Lower leg skin (tissue), 4 donors: ENCODE results near the gene DYRK1A. TPM values are rescaled to one million over a fixed set of nuclear protein-coding genes. Genes with fewer than 3 reads are reported as not detected.

ENCODE experiments used
- DNase-seq, 2 donors: peaks; one replicate each; pipeline ENCODE4 v3.0.0-alpha.2; 2019; ENCODE audit warnings: low spot score in 2 of 2
- H3K4me3 ChIP-seq: fragments of 200-600 bp; sonication (generic); 2 replicates; pipeline ENCODE4 v1.5.1; 2017; ENCODE audit warnings: mild to moderate bottlenecking, low read depth; ENCODE audit not compliant: poor library complexity, severe bottlenecking
- POLR2A ChIP-seq, 2 donors: fragments of 450-650 bp; IDR thresholded peaks; one replicate each; pipeline ENCODE4 v1.6.1; 2016 to 2017; ENCODE audit warnings: antibody characterized with exemption in 2 of 2, mild to moderate bottlenecking in 1 of 2, moderate library complexity in 1 of 2
- WGBS, 2 donors: methylation state at CpG; one replicate each; pipeline ENCODE4 v1.1.5; 2018; 5-methylcytosine and 5-hydroxymethylcytosine counted together
- intact Hi-C: fragments of 100-400 bp; cut with DNase I; formaldehyde crosslinking; loops from one replicate; pipeline ENCODE4 v1.15.0; 2023; ENCODE audit warnings: low total_unique reads
- total RNA-seq, 4 donors: library from RNA; depleted of rRNA; stranded (reverse); fragments of >200 nt; gene quantifications; one replicate each; pipeline ENCODE4 v1.1.0, GENCODE V29; 2016
- TF ChIP-seq, protein P1 (sequence below), 3 donors: fragments of 450-650 bp; IDR thresholded peaks; one replicate each; pipeline ENCODE4 v1.5.1; 2016; ENCODE audit warnings: antibody characterized with exemption in 3 of 3, mild to moderate bottlenecking in 3 of 3, moderate library complexity in 2 of 3

The DYRK1A gene
- total RNA-seq, 4 donors from 2014 or later, result 60.2 to 97.8 (median 79.8) TPM

DNA sequence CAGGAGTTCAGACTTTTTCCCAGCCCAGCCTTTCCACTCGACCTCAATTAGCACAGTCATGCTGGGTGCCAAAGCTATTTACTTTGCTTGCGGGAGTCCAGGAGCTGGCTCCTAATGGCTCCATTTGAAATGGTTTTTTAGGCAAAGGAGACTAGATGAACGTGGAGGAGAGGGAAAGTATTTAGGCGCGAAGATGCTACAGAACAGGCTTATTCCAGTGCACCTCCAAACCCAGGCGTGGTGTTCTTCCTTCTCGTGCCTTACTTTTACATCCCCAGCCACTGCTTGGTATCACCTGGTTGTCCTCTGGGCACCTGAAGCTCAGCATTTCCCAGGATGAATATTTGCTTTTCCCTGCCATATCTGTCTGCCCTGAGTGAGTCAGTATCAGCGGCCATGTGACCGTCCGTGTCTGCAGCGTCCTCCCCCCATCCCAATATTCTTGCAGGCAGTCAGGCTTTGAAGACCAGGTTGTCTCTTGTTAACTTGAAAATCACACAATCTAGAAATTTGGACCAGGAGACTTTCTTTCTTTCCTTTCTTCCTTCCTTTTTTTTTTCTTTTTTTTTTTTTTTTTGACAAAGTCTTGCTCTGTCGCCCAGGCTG, 198.5 kb downstream of the DYRK1A start:
- WGBS, 2 donors, result 63 to 64% methylated on average over 12 of the region's 12 CpGs
- TF ChIP-seq, protein P1, sequence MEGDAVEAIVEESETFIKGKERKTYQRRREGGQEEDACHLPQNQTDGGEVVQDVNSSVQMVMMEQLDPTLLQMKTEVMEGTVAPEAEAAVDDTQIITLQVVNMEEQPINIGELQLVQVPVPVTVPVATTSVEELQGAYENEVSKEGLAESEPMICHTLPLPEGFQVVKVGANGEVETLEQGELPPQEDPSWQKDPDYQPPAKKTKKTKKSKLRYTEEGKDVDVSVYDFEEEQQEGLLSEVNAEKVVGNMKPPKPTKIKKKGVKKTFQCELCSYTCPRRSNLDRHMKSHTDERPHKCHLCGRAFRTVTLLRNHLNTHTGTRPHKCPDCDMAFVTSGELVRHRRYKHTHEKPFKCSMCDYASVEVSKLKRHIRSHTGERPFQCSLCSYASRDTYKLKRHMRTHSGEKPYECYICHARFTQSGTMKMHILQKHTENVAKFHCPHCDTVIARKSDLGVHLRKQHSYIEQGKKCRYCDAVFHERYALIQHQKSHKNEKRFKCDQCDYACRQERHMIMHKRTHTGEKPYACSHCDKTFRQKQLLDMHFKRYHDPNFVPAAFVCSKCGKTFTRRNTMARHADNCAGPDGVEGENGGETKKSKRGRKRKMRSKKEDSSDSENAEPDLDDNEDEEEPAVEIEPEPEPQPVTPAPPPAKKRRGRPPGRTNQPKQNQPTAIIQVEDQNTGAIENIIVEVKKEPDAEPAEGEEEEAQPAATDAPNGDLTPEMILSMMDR (IDR thresholded peaks at IDR 0.05), result no peak
- TF ChIP-seq POLR2A (IDR thresholded peaks at IDR 0.05), result no peak
- no peak overlapping the region for H3K4me3 ChIP-seq
- DNase-seq, result no peak
- intact Hi-C loops, result no loop called here

DNA sequence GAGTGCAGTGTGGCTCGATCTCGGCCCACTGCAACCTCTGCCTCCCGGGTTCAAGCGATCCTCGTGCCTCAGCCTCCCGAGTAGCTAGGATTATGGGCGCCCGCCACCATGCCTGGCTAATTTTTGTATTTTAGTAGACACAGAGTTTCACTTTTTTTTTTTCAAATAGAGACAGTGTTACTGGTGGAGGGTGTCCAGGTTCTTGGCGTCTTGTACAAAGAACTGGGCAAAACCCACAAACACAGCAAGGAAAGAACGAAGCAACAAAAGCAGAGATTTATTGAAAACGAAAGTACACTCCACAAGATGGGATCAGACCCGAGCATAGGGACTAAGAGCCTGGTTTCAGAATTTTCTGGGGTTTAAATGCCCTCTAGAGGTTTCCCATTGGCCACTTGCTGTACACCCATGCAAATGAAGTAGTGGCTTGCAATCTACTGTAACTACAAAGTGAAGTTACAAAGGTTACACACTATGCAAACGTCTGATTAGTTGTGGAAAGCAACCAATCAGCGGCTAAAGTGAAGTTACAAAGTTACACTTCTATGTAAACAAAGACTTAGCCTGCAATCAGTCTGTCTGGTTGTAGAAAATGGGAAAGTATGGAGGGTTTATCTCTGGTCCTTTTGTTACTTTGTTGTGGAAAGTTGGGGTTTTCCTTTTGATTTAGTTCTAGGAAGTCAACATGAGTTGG, 199.1 kb downstream of the DYRK1A start:
- intact Hi-C loops, result no loop called here
- TF ChIP-seq POLR2A (IDR thresholded peaks at IDR 0.05), result no peak
- TF ChIP-seq, protein P1 (IDR thresholded peaks at IDR 0.05), result no peak
- WGBS, 2 donors, result 83 to 85% methylated on average over 14 of the region's 14 CpGs
- H3K4me3 ChIP-seq, result no peak overlapping the region
- DNase-seq, result no peak

DNA sequence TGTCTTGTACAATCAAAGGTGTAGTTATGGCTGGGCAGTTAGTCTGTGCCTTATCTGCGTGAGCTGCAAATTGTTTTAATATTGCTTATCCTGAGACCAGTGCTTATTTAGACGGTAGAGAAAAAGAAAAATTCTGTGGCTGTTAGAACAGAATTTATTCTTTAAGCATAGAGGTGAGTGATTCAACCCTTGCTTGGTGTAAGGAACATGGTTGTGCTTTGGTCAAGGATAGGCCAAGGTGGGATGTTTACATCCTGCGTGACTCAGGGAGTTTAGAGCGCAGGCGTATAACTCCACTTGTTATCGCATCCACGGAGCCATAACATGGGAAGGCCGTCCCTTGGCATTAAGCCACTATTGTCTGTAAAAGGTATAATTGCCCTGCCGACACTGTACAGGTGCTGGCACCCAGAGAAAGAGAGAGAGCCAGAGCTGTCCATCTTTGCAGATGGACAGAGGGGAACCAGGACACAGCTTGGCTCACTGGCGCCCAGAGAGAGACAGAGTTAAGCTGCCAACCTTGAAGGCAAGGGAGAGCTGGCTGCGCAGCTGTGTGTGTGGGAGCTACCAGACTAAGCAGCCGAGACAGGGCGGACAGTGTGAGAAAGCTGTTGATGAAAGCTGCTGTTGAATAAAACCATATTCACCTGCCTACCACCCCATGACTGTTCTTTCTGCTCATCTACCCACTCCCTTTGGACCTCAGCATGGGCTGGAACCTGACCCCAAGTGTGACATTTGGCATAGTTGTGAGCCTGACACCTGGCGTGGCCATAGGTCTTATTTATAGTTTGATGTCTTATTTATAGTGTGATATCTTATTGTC, 200.4 kb downstream of the DYRK1A start:
- intact Hi-C loops, result no loop called here
- 82 to 83% methylated on average over 14 of the region's 14 CpGs for WGBS, 2 donors

DNA sequence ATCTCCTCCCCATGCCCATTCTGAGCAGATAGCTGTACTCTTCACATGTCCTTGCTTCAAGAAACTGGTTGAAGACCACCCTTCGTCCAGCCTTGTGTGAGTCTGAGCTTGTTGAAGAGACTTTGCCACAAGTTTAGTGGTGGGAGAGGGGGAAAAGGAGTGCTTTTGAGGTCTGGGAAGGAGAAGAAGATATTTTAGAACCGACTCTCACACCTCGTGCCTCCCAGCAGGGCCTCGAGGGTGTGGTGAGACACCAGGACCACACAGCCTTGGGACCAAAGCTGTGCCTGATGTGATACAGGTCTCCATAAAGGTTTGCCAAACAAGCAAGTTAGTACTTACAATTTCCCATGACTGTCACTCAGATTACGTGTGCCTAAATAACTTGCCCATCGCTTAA, 201.8 kb downstream of the DYRK1A start:
- WGBS, 2 donors, result 62 to 76% methylated on average over 6 of the region's 6 CpGs
- intact Hi-C loops, result no loop called here
- DNase-seq, result no peak
- no peak overlapping the region for H3K4me3 ChIP-seq
- no peak for TF ChIP-seq POLR2A (IDR thresholded peaks at IDR 0.05)
- TF ChIP-seq, protein P1 (IDR thresholded peaks at IDR 0.05), result no peak

More for the DNA sequence above, 200.4 kb downstream of the DYRK1A start:
- TF ChIP-seq, protein P1 (IDR thresholded peaks at IDR 0.05), result no peak
- TF ChIP-seq POLR2A (IDR thresholded peaks at IDR 0.05), result no peak
- H3K4me3 ChIP-seq, result no peak overlapping the region
- DNase-seq, result no peak

DNA sequence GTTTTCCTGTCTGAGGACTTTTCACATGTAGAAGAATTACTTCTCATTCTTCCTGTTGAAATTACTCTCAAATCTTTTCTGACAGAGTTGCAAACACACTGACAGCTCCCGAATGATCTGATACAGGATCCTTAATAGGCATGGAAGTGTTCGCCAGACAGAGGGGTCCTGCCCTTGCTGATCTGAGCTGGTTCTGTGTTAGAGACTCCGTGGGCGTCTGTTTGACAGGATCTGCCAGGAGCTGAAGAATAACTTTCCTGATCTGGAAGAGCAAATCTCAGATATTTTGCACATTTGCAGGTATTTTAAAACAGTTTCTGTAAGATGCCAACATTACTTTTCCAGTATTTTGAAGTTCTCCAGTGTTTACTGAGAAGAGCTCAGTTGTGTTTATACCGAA, 202.3 kb downstream of the DYRK1A start:
- TF ChIP-seq, protein P1 (IDR thresholded peaks at IDR 0.05), result no peak
- TF ChIP-seq POLR2A (IDR thresholded peaks at IDR 0.05), result no peak
- intact Hi-C loops, result no loop called here
- DNase-seq, result no peak
- no peak overlapping the region for H3K4me3 ChIP-seq
- 74 to 79% methylated on average over 5 of the region's 5 CpGs for WGBS, 2 donors
